Small intestine (tissue), 7 donors: ENCODE measurements around the gene TERT. TPM values are rescaled to one million over a fixed set of nuclear protein-coding genes. Genes with fewer than 3 reads are reported as not detected.
"Not testable (repeated sequence)": the region's sequence is repeated elsewhere in the genome, so short reads cannot be mapped to it uniquely, and the experiment has no call there.

Source experiments
- DNase-seq, 2 donors: peaks; one replicate each; pipeline versions ENCODE4 v3.0.0 to v3.0.0-alpha.2; 2013
- FAIRE-seq: peaks from 2 replicates; lab custom pipeline; 2012; peaks lifted over from hg19 to GRCh38; lab: Jason Lieb, UNC
- H3K27ac ChIP-seq, 3 donors: one replicate each; pipeline ENCODE4 v1.5.1; 2013; ENCODE audit warnings: low read length in 2 of 3, mild to moderate bottlenecking in 2 of 3, control low read depth in 1 of 3, inconsistent platforms in 1 of 3, low read depth in 1 of 3, moderate library complexity in 1 of 3
- H3K27me3 ChIP-seq, 3 donors: one replicate each; pipeline ENCODE4 v1.6.1; 2013; ENCODE audit warnings: low read length in 3 of 3, inconsistent platforms in 1 of 3; ENCODE audit not compliant: control insufficient read depth in 3 of 3, insufficient read depth in 3 of 3
- H3K36me3 ChIP-seq, 3 donors: one replicate each; pipeline ENCODE4 v1.6.1; 2013; ENCODE audit warnings: low read length in 3 of 3, inconsistent platforms in 1 of 3, low read depth in 1 of 3, mild to moderate bottlenecking in 1 of 3, moderate library complexity in 1 of 3; ENCODE audit not compliant: control insufficient read depth in 3 of 3, insufficient read depth in 2 of 3
- H3K4me1 ChIP-seq, 3 donors: one replicate each; pipeline ENCODE4 v1.6.1; 2013; ENCODE audit warnings: low read length in 2 of 3, inconsistent platforms in 1 of 3, low read depth in 1 of 3, mild to moderate bottlenecking in 1 of 3, moderate library complexity in 1 of 3; ENCODE audit not compliant: control insufficient read depth in 3 of 3, insufficient read depth in 2 of 3
- H3K4me3 ChIP-seq, 3 donors: one replicate each; pipeline ENCODE4 v1.5.1; 2013; ENCODE audit warnings: low read length in 3 of 3, control low read depth in 1 of 3, inconsistent platforms in 1 of 3, low read depth in 1 of 3, mild to moderate bottlenecking in 1 of 3, moderate library complexity in 1 of 3
- H3K9me3 ChIP-seq, 2 donors: one replicate each; pipeline ENCODE4 v1.6.1; 2013; ENCODE audit warnings: low read depth in 1 of 2, low read length in 1 of 2; ENCODE audit not compliant: control insufficient read depth in 2 of 2, insufficient read depth in 1 of 2
- WGBS, 3 donors: extraction: QIAGEN DNeasy Blood & Tissue Kit; methylation state at CpG; one replicate each; pipeline ENCODE4 v1.1.7; 2013; 5-methylcytosine and 5-hydroxymethylcytosine counted together
- polyA plus RNA-seq, 4 donors: library from polyadenylated mRNA; stranded (reverse) in 3 of 4; unstranded in 1 of 4; fragments of 200-250 nt in 3 of 4; fragments of 120-200 nt in 1 of 4; gene quantifications; one replicate each; pipeline versions ENCODE4 v1.2.1 to v1.2.3, GENCODE V29; 2013
- donor health status: healthy with polysubstance abuse.
- donor health status: control.
- donor health status: control.
- donor health status: Bipolar disorder and iron deficiency.
- donor health status: healthy.

The TERT gene
- polyA plus RNA-seq, 4 donors: 0.54 to 4.2 (median 1.4) TPM; not detected in 1

DNA sequence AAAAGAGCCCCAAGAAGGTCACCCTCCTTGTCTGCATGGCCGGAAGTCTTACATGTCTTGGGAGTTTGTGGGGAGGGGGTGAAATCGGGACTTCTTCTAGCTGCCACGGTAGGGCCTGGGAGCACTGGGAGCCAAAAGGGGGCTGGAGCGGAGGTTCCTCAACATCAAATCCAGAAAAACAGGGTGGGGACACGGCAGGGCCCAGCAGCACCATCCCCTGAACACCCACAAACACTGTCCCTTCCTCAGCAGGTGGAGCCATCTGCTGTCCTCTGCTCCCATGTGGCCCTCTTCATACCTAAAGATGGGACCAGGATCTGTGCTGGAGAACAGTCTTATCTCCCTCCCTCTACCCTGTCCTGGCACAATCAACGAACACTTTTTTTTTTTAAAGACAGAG lies 2.7 kb downstream of the TERT start:
- Histone ChIP-seq H3K4me3 (no peak overlapping the region), H3K36me3 (peaks cover 0 to 8% (median 0%) of the 10 kb centered on the region in 3 donors), H3K9me3 (peaks cover 0 to 6% of the 10 kb centered on the region in 2 donors), H3K4me1 (peaks cover 0 to 12% (median 10%) of the 10 kb centered on the region in 3 donors), H3K27ac (peak overlapping the region in 2 of 3 donors; percentile 22 to 66), H3K27me3 (peaks cover 1 to 9% (median 3%) of the 10 kb centered on the region in 3 donors)
- no peak for FAIRE-seq
- WGBS, 3 donors: 30 to 52% (median 34%) methylated on average over 6 of the region's 6 CpGs
- DNase-seq: peak in 1 of 2 donors; percentile 23

DNA sequence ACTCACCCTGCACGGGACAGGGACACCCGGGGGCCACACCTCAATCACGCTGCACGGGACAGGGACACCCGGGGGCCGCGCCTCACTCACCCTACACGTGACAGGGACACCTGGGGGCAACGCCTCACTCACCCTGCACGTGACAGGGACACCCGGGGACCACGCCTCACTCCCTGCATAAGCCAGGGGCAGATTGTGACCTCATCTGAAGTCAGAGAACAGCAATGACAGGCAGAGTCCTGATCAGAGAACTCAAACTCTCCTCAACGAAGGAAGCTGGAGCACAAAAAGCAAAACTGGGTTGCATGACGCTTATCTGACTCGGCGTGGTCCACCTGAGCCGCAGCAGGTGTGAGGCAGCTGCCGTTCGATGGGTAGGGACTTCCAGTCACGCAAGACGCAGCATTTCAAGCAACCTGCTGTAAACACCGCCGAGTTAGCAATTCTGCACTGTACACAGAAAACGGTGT lies 3.2 kb downstream of the TERT start:
- DNase-seq (peak; percentile 74 to 82), FAIRE-seq (no peak)
- H3K4me1 ChIP-seq: peaks cover 0 to 12% (median 10%) of the 10 kb centered on the region in 3 donors
- peak overlapping the region; percentile 8 to 66 (median 22) for H3K27ac ChIP-seq
- peaks cover 0 to 8% (median 0%) of the 10 kb centered on the region in 3 donors for H3K36me3 ChIP-seq
- peaks cover 0 to 6% of the 10 kb centered on the region in 2 donors for H3K9me3 ChIP-seq
- peaks cover 0 to 9% (median 3%) of the 10 kb centered on the region in 3 donors for H3K27me3 ChIP-seq
- 18 to 60% (median 29%) methylated on average over 24 of the region's 24 CpGs for WGBS, 3 donors
- no peak overlapping the region for H3K4me3 ChIP-seq

DNA sequence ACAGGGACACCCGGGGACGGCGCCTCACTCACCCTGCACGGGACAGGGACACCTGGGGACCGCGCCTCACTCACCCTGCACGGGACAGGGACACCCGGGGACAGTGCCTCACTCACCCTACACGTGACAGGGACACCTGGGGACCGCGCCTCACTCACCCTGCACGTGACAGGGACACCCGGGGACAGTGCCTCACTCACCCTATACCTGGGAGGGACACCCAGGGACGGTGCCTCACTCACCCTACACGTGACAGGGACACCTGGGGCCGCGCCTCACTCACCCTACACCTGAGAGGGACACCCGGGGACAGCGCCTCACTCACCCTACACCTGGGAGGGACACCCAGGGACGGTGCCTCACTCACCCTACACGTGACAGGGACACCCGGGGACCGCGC lies 3.9 kb downstream of the TERT start:
- WGBS, 3 donors: 45 to 70% (median 56%) methylated on average over 19 to 24 of the region's 24 CpGs
- peaks cover 0 to 12% (median 10%) of the 10 kb centered on the region in 3 donors for H3K4me1 ChIP-seq
- not testable (repeated sequence) for H3K27me3 ChIP-seq, H3K36me3 ChIP-seq, H3K4me3 ChIP-seq, FAIRE-seq, H3K9me3 ChIP-seq, H3K27ac ChIP-seq
- DNase-seq: peak in 1 of 2 donors; percentile 20

DNA sequence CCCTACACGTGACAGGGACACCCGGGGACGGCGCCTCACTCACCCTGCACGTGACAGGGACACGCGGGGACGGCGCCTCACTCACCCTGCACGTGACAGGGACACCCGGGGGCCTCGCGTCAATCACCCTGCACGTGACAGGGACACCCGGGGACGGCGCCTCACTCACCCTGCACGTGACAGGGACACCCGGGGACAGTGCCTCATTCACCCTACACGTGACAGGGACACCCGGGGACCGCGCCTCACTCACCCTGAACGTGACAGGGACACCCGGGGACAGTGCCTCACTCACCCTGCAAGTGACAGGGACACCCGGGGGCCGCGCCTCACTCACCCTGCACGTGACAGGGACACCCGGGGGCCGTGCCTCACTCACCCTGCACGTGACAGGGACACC lies 5.3 kb downstream of the TERT start:
- H3K4me1 ChIP-seq, H3K9me3 ChIP-seq, H3K36me3 ChIP-seq, H3K27ac ChIP-seq, H3K27me3 ChIP-seq, H3K4me3 ChIP-seq, FAIRE-seq, DNase-seq: not testable (repeated sequence)
- 86 to 96% (median 87%) methylated on average over 7 to 32 of the region's 32 CpGs for WGBS, 3 donors

DNA sequence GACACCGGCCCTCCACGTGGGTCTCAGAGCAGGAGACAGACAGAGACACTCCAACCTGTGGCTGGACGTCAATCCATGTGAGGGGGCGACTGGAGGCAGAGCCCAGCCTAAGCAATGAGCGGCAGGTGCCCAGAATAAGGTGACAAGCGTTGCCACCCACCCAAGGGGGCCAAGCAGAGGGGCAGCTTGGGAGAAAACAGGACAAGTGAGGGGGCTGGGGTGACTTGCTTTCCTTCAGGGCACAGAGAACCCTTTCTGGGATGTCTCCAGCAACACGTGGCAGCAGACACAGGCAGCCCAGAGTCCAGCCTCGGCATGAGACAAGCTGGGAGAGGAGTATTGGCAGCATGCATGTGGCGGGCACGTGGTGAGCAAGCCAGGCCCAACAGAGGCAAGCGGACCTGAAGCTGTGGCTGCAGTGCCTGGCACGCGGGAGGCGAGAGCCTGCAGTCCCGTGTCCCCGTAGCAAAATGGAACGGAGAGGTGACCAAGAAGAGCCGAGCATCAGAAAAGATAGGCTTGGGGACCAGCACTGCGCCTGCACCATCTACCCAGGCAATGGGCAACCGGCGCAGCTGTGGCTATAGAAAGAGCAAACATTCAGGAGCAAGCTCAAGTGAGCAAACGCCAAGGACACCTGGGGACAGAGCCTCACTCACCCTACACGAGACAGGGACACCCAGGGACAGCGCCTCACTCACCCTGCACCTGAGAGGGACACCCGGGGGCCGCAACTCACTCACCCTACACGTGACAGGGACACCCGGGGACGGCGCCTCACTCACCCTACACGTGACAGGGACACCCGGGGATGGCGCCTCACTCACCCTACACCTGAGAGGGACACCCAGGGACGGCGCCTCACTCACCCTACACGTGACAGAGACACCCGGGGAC lies 6.2 kb downstream of the TERT start:
- H3K4me1 ChIP-seq: peaks cover 0 to 10% (median 3%) of the 10 kb centered on the region in 3 donors
- DNase-seq: peak in 1 of 2 donors; percentile 10
- no peak overlapping the region for H3K4me3 ChIP-seq
- peaks cover 0 to 3% (median 0%) of the 10 kb centered on the region in 3 donors for H3K27me3 ChIP-seq
- FAIRE-seq: no peak
- no peak overlapping the region for H3K27ac ChIP-seq
- peaks cover 0 to 6% of the 10 kb centered on the region in 2 donors for H3K9me3 ChIP-seq
- WGBS, 3 donors: 94 to 95% (median 94%) methylated on average over 37 of the region's 37 CpGs
- peaks cover 0 to 10% (median 0%) of the 10 kb centered on the region in 3 donors for H3K36me3 ChIP-seq

DNA sequence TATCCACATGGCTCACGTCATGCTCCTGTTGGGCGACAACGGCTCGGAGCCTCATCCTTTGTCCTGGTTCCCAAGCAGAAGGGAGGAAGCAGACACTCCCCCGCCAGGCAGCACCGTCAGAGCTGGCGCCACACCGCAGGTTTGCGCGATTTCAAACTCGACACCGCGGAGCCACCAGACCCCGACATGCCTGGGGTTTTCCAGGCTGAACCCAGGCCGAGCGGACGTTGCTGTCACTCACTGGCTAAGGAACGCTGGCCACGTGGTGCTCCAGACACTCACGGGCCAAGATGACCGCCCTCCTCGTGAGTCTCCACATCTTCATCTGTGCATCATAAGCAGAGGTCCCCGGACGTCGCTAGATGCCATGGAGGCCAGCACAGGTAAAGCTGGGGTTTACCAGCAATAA lies 9.0 kb downstream of the TERT start:
- H3K27ac ChIP-seq: no peak overlapping the region
- FAIRE-seq (no peak), DNase-seq (no peak)
- H3K4me3 ChIP-seq: no peak overlapping the region
- H3K36me3 ChIP-seq: peaks cover 0 to 8% (median 0%) of the 10 kb centered on the region in 3 donors
- H3K27me3 ChIP-seq: no peaks in the 10 kb centered on the region
- peaks cover 0 to 6% of the 10 kb centered on the region in 2 donors for H3K9me3 ChIP-seq
- 94 to 97% (median 96%) methylated on average over 25 of the region's 25 CpGs for WGBS, 3 donors
- H3K4me1 ChIP-seq: no peaks in the 10 kb centered on the region

DNA sequence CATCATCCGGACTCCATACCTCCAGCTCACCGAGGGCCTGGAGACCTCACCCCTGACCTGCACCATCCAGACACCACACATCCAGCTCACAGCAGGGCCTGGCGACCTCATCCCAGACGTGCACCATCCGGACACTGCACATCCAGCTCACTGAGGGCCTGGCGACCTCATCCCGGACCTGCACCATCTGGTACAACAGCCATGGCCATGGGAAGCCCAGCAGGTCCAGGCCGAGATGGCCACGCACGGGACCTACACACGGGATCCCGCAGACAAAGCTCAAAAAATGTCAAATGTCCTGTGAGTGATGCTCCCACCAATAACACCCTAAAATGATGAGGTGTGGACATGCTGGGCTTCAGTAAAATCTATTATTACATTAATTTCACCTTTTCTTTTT lies 9.7 kb downstream of the TERT start:
- 90 to 94% (median 91%) methylated on average over 10 to 12 of the region's 12 CpGs for WGBS, 3 donors
- H3K27me3 ChIP-seq: no peaks in the 10 kb centered on the region
- DNase-seq (no peak), FAIRE-seq (no peak)
- H3K4me1 ChIP-seq: no peaks in the 10 kb centered on the region
- H3K9me3 ChIP-seq: peaks cover 0 to 6% of the 10 kb centered on the region in 2 donors
- no peak overlapping the region for H3K27ac ChIP-seq
- H3K36me3 ChIP-seq: peaks cover 0 to 8% (median 0%) of the 10 kb centered on the region in 3 donors
- no peak overlapping the region for H3K4me3 ChIP-seq

DNA sequence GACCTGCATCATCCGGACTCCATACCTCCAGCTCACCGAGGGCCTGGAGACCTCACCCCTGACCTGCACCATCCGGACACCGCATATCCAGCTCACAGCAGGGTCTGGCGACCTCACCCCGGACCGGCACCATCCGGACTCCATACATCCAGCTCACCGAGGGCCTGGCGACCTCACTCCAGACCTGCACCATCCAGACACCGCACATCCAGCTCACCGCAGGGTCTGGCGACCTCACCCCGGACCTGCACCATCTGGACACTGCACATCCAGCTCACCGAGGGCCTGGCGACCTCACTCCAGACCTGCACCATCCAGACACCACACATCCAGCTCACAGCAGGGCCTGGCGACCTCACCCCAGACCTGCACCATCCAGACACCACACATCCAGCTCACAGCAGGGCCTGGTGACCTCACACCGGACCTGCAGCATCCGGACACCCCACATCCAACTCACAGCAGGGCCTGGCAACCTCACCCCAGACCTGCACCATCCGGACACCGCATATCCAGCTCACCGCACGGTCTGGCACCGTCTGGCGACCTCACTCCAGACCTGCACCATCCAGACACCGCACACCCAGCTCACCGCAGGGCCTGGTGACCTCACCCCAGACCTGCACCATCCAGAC lies 10.4 kb downstream of the TERT start:
- DNase-seq, H3K4me3 ChIP-seq, FAIRE-seq, H3K9me3 ChIP-seq, H3K4me1 ChIP-seq, H3K27ac ChIP-seq, H3K27me3 ChIP-seq: not testable (repeated sequence)
- H3K36me3 ChIP-seq: peaks cover 0 to 11% (median 0%) of the 10 kb centered on the region in 3 donors
- WGBS, 3 donors: 86 to 89% (median 89%) methylated on average over 26 to 27 of the region's 27 CpGs
